Measurements from ENCODE around the gene LINGO4.

LINGO4 gene, protein sequence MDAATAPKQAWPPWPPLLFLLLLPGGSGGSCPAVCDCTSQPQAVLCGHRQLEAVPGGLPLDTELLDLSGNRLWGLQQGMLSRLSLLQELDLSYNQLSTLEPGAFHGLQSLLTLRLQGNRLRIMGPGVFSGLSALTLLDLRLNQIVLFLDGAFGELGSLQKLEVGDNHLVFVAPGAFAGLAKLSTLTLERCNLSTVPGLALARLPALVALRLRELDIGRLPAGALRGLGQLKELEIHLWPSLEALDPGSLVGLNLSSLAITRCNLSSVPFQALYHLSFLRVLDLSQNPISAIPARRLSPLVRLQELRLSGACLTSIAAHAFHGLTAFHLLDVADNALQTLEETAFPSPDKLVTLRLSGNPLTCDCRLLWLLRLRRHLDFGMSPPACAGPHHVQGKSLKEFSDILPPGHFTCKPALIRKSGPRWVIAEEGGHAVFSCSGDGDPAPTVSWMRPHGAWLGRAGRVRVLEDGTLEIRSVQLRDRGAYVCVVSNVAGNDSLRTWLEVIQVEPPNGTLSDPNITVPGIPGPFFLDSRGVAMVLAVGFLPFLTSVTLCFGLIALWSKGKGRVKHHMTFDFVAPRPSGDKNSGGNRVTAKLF

DNA sequence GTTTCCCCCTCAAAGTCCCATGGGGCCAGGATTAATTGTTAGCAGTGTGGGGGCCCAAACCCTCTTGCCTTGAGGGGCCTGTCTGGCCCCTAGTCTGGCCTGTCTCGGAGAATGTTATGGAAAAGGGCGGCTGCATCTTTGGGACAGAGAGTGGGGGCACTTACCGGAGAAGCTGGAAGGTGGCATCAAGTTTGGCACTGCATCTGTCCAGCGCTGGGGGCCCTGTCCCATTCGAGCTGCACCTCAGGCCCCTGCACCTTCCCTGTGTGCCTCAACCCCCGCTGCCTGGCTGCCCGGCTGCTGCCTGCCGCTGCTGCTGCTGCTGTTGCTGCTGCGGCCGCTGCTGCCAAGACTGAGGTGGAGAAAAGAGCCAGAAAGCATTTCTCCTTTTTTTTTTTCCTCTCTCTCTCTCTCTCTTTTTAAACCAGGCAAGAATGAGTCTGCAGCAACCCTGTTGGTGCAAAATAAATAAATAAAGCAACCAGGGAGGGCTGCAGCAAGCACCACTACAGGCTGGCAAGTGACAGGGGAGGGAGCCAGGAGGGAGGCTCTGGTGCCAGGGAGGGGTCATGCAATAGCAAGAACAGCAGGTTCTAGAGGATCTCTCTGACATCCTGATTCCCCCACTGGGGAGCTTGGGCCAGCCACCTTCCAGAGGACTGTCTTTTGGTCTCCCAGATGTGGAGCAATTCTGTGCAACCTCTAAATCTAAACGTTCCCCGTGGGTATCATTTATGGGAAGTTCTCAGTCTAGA, at the start of gene LINGO4:
TSS of gene LINGO4 (minus strand) at position 354 of the 755 bp plus-strand sequence. CDS start 2,715 bp downstream, outside the sequence.
- no peak for DNase-seq (ENCODE audit: low spot score)

DNA sequence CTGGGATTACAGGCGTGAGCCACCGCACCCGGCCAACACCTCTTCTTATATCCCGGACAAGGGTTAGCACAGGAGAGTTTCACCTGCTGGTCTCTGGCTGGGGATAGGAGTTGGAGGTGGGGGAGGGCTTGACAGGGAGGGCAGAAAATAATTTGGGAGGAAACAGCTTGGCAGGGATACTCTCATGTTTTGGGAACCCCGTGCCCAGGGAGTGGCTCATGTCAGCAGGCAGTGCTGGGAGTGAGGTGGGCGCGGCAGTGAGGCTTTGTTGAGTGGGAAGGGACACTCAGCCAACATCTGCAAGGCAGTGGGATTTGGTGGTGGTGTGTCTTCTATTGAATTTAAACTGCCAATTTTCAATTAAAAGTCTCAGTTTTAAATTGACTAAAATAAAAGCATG, 49.4 kb upstream of the LINGO4 start:
- no peak for DNase-seq (ENCODE audit: low spot score)

DNA sequence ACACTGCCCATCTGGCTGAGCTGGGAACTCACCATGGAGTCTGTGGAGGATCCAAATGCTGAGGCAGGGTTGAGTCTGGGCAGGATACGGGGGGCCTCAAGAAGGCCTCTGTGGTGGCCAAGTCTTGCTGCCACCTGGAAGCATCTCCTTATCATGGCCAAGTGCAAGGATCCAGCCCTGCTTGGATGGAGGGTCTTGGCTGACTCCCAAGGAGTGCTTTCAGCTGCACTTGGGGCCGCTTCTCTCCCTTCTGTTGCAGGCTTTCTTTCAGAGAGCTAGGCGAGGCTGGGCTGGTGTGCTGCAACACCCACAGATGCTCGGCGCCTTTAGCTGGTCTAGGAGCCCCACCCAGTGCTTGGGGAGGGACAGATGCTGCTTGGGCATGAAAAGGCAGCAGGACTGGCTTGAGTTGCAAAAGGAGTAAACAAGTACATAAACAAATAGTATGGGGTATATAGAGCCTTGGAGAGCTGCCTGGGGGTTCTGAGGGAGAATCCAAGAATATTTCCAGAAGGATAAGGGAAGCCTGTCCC, 48.3 kb upstream of the LINGO4 start, which contains the start of gene THEM5:
TSS of gene THEM5 (minus strand) at position 302 of the 533 bp plus-strand sequence. CDS start at position 155, 147 bp downstream.
- DNase-seq (ENCODE audit: low spot score): no peak

DNA sequence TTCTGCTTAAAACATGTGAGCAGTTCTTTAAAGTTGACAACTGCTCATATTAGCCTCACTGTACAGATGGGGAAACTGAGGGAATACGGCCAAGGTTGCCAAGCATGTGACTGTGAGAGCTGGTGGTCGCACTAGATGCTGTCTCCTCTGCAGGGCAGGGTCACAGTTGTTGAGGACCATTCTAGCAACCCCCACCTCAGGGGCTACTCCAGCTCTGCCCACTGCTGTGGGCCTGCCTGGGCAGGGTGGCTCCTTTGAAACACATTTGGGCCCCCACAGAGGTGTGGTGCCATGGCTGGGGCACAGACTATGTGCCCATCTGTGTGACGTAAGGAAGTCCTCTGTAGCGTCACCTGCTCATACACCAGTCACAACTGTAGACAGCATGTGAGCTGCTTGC, 47.5 kb upstream of the LINGO4 start:
- no peak for DNase-seq (ENCODE audit: low spot score)

DNA sequence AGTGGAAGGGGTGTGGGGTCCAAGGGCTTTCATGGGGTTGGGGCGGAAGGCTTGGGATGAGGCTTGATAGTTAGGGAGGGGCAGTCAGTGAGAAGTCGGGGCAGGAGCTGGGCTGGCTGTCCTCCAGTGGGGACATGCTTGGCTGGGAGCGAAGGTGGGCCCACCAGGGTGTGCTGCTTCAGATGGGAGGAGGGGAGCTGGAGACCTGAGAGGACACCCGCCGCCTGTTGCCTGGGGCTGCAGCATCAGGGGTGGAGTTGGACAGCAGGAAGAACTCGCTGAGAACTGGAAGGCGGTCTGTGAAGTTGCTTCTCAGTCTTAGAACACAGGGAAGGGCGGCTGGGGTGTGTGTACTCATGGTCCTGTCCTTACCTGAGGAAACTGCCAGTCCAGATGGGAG, 46.7 kb upstream of the LINGO4 start:
- no peak for DNase-seq (ENCODE audit: low spot score)

DNA sequence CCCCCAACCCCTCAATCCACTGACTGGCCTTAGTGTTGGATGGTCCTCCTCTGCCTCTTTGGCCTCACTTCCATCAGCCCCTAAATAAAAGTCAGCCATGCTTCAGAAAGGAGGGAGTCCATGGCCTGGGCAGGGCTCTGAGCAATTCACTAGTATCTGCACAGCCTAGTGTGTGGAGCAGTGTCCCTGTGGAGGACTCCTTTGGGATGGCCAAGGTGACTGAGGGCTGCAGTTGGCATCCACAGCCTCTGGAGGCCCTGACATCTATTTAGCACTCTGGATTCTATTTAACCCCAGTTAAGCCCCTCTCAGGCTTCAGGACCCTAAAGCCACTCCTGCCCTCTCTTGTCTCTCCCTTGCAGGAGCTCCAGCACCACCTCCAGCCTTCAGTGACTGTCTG, 44.7 kb upstream of the LINGO4 start:
- DNase-seq (ENCODE audit: low spot score): no peak

DNA sequence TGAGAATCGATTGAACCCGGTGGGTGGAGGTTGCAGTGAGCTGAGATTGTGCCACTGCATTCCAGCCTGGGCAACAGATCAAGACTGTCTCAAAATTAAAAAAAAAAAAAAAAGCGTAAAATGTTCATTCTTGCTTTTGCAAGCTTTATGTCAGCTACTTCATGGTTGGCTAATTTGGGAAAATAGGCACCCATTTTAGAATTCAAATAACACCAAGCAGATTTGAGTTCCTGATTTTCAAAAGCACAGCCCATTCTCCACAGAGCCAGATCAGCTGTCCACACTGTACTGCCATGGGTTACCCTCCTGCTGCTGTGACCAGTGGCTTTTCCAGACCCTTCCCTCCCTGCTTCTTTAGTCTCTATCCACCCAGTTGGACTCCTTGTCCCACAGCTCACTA, 43.9 kb upstream of the LINGO4 start:
- DNase-seq (ENCODE audit: low spot score): no peak

DNA sequence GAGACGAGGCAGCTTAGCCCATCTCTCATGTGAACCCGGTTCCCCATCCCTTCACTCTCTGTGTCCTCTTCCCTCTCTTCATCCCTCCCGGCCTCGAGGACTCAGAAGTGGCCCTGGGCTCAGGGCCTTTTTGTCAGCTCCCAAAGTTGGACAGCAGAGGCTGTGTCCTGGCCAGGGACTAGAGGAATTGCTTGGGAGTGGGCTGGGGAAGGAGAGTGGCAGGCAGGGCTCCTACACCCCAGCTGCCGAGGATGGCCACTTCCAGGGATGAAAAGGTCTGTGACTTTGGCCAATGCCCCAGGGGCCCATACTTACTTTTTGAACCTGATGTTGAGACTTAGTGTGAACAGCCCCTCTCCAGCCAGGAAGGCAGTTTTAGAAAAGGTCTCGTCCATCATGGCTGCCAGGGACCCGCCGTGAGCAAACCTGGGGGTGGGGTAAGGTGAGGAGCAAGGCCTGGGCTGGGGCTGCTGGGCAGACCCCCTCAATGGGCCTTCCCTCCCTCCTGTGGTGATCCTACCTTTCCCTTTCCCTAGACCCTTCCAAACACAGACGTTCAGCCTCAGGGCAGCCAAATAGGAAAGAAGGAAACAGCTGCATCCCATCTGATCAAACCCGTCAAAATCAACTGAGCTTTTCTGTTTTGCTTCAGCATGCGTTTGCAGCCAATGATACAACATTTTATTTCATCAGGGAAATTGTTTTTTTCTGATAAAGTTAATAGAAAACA, 42.8 kb upstream of the LINGO4 start:
- DNase-seq (ENCODE audit: low spot score): peak; percentile 40

DNA sequence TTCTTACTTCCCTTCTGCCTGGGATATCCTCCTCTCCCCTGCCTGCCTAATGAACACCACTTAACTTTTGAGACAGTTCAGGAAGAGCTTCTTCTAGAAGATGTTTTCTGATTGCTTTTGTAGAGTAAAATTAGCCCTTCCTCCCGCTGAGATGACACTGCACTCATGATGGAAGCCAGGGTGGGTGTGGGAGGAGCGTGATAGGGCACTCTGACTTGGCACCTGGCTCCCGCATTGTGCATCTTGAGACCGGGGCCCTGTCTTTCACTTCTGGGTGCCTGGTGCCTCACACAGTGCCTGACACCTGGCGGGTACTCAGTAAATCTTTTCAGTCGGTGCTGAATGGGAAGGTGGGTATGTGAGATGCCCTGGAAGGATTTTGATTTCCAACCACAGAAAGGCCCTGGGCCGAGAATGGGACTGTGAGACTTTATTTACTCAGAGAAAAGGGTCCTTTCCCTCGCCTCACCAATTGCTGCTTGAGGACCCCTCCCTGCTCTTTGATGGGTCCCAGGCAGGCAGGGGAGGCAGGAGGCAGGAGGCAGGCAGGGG, 41.5 kb upstream of the LINGO4 start:
- peak; percentile 53 for DNase-seq (ENCODE audit: low spot score)

DNA sequence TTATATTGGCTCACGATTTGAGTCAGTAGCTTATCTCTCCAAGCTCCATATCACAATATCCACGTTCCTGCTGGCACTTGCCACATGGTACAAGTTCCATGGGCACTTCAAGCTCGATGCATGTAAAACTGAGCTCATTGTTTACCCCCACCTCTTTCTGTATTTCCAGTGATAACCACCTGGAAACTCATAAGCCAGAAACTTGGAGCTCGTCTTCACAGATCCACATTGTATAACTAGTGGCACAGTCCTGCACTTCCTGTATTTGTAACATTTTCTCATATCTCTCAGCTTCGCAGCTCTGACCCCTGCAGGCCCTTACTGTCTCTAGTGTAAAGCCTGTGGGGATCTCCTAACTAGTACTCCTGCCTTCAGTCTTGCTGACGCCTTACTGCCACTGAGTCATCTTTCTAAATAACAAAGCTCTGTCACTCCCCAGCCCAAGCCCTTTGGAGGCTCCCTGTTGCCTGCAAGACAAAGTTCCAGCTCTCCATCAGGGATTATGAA, 40.9 kb upstream of the LINGO4 start:
- DNase-seq (ENCODE audit: low spot score): peak; percentile 25

DNA sequence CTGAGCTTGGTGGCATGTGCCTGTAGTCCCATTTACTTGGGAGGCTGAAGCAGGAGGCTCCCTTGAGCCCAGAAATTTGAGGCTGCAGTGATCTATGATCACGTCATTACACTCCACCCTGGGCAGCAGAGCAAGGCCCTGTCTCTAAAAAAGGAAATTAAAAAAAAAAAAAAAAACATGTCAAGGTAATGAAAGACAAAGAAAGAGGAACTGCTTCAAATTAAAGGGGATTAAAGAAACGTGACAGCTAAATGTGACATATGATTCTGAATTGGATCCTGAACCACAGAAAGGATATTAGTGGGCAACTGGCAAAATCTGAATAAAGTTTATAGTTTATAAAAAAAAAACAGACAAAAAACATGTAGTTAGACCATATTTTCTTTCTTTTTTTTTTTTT, 38.2 kb upstream of the LINGO4 start:
- no peak for DNase-seq (ENCODE audit: low spot score)

DNA sequence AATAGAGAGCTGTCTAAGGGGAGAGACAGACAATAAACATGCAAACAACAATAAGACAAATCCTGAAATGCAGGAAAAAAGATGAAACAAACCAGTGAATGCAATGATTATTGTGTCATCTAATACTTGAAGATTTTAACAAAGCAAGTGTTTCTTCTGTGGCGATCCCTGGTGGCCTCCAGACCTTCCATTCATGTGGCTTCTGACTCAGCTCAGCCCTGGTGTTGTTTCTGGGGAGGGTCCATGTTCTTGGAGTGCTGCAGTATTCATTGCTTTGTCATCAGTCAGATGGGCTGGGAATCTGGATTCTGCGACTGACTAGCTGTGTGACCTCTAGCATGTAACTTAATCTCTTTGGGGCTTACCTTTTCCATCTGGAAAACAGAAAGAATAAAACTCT, 35.9 kb upstream of the LINGO4 start:
- DNase-seq (ENCODE audit: low spot score): no peak

DNA sequence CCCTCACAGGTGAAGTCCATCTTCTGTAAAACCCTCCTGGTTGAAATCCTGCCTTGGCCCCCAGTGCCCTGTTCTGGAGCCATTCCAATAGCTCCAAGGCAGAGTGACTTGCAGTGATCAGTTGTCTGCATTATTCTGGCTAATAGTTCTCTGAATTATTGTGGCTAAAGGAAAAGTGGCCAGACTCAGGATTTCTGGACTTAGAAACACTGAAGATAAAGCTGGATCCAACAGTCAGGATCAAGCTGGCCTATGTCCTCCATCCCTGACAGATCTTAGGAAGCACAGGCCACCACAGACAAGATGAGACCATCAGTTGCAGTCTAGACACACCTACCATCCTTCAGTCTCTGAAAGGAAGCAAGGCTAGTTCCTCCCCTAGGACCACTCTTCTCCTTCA, 35.2 kb upstream of the LINGO4 start:
- no peak for DNase-seq (ENCODE audit: low spot score)

DNA sequence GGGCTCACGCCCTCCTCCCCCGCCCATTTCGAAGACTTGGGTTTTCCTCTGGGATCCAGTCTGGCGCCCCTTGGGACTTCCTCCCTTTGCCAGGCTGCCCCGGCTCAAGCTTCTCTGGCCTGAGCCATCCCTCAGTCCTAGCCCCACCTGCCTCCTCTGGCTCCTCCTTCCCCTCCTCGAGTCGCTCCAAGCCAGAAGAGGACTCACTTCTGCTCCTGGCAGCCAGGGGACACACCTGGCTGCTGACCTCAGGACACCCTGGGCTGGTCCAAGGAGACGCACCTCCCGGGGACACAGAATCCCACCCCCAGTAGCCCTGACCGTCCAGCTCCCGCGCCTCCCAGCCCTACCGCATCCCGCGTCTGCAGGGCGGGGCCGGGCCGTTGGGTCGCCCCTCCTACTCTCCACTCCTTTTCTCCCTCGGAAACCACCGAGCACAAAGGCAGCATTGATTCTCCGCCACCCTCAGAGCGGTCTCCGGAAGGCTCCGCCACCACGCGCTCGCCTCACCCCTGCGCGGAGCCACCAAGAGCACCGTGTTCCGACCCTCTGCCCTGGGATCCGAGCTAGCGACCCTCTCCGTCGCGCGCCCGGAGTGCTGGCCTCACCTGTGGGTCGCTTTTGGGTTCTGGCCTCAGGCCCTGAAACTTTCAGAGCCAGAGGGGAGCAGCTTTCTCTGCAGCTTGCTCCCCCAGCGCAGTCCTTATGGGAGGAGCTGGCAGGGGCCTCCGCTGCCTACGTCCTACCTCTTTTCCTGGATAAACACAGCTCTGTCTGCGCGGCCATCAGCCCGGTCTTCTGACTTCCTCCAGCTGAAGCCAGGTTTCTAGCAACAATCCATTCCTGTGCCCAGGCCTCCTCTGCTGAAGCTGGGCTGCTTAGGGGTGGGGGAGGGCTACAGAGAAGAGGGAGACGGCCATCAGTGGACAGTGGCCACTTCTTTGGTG, 34.5 kb upstream of the LINGO4 start, which contains the start of gene C2CD4D:
TSS of gene C2CD4D (minus strand) at position 364 of the 947 bp plus-strand sequence. CDS start 831 bp downstream, outside the sequence.
- no peak for DNase-seq (ENCODE audit: low spot score)

DNA sequence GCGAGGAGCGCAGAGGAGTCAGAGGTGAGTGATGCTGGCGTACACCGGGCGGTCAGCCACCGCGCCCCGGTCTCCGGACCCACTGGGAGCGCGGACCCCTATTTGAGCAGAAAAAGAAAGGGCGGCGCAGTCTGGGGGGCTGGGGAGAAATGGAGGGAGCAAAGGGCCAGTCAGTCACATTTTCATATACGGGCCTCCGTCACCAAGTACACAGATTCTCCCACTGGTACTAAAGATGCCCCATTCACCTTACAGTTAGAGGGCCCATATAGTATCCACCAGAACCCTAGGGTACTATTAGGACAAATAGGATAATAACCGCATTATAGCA, 33.8 kb upstream of the LINGO4 start:
- no peak for DNase-seq (ENCODE audit: low spot score)

DNA sequence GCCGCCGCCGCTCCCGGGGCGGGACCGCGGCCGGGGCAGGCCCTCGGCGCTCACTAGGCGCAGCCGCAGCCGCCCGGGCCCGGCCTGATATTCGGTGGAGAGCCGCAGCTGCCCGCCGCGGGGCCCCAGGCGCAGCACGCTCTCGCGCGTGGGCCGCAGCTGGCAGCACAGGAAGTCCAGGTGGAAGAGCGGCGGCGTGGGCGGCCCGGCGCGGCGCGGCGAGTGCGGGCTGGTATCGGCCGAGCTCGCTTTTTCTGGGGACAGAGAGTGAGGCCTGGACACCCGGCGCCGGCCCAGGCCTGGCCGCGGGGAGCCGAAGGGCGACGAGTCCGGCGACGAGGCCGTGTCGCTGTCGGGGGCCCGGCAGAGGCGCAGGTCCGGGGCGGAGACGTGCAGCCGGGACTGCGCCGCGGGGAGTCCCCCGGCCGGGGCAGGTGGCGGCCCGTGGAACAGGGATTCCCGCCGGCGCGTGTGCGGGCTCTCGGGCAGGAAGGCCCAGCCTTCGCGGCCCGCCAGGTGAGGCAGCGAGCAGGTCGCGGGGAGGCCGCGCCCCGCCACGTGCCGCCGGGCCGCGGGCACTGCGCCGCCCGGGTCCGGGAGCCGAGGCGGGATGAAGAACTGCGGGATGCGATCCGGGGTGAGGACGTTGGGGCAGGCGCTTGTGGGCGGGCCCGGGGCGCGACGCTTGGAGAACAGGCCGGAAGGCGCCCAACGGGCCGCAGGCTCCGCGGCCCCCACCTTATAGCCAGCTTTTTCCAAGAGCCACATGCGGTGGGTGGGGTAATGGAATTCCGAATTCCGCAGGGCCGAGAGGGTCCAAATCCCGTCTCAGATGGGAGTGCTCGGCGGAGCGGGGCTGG, 33.2 kb upstream of the LINGO4 start:
- DNase-seq (ENCODE audit: low spot score): no peak

DNA sequence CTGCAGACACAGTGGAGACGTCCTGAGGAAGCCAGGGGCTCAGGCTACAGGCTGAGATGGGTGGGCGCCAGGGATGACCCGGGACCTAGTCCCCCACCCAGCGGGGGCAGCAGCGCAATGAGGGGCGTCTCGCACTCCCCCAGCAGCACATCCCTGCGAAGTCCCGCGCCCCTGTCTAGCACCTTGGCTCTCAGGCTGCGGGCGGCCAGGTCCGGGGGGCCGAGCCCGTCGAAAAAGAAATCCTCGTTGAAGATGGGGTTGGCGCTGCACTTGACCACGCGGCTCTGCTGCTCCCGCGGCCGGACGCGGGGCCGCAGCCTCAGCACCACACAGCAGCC, 32.6 kb upstream of the LINGO4 start:
- DNase-seq (ENCODE audit: low spot score): no peak

DNA sequence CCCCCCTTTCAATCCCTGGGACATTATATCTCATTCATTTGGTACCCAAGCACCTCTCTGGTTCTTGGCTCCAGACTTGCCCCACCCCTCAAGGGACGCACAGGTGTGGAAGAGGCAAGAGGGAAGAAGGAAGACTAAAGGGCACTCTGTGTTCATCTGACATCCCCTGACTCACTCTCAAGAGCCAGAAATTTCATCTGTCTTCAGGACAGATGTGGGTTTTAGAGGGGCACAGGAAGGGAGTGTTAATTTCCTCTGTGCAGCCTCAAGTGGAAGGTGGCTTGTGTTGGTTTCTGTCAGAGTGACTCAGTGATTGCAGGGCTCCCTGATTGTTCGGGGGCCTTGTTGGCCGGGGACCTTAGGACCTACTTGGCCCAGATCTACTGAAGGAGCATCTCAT, 32.0 kb upstream of the LINGO4 start:
- DNase-seq (ENCODE audit: low spot score): no peak

DNA sequence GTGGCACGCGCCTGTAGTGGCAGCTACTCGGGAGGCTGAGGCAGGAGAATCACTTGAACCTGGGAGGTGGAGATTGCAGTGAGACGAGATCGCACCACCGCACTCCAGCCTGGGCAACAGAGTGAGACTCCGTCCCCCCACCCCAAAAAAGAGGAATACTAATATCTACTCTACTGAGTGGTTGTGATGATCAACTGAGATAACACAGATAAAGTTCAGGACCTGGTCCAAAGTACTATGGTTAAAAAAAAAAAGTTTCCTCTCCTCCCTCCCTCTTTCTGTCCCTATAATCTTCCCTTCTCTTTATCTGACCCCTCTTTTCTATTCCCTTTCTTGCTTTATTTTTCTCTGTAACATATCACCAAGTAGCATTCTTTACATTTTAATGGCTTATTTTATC, 30.4 kb upstream of the LINGO4 start:
- no peak for DNase-seq (ENCODE audit: low spot score)

All from left forelimb (tissue), 1 donor.